ENCODE results near the gene CTNNBL1. TPM values are rescaled to one million over a fixed set of nuclear protein-coding genes. Genes with fewer than 3 reads are reported as not detected.

Gene CTNNBL1
- total and polyA plus RNA-seq, 2 donors (not counting 1 experiment from before 2014, with no cell fraction given), result 31.3 to 39.0 TPM

- Histone ChIP-seq H3K27ac (ENCODE audit: insufficient read depth, low read length) (no peak overlapping the region), H3K4me3 (replicated peaks in 1 of 4; ENCODE audit: control extremely low read depth in 1 of 4, insufficient read depth in 1 of 4, low read depth in 3 of 4, low read length in 4 of 4) (no peak overlapping the region), H4K20me1 (ENCODE audit: control insufficient read depth, extremely low read depth, insufficient read depth, low read length) (no peaks in the 10 kb centered on the region), H2AFZ (ENCODE audit: low read length) (no peak overlapping the region), H3K79me2 (ENCODE audit: control insufficient read depth, insufficient read depth, low read length) (no peaks in the 10 kb centered on the region), H3K9me3 (ENCODE audit: control insufficient read depth, insufficient read depth, low read depth, low read length) (no peaks in the 10 kb centered on the region), H3K36me3 (ENCODE audit: control insufficient read depth, insufficient read depth, low read length) (no peaks in the 10 kb centered on the region), H3K4me1 (ENCODE audit: control insufficient read depth, extremely low read depth, insufficient read depth, low read length) (no peaks in the 10 kb centered on the region), H3K27me3 (ENCODE audit: control insufficient read depth, insufficient read depth, low read length) (peaks cover 3% of the 10 kb centered on the region), H3K4me2 (ENCODE audit: extremely low read depth, insufficient read depth, low read length) (no peak overlapping the region), H3K9ac (ENCODE audit: insufficient read depth, low read length) (no peak overlapping the region)
- no peak for DNase-seq (ENCODE audit: low read depth in 2 of 2)
- TF ChIP-seq EZH2 (IDR thresholded peaks at IDR 0.05; ENCODE audit: low read length, missing control alignments), result no peak
- TF ChIP-seq CTCF (conservative IDR thresholded peaks at IDR 0.05 in 1 of 2, IDR thresholded peaks at IDR 0.05 in 1 of 2; ENCODE audit: low read depth in 1 of 2, low read length in 2 of 2), result no peak
Observed at GRCh38 chr20:37893566-37894241, 199.9 kb downstream of the CTNNBL1 start.

- H3K9ac ChIP-seq (ENCODE audit: insufficient read depth, low read length), result no peak overlapping the region
- H3K4me3 ChIP-seq (replicated peaks in 1 of 4; ENCODE audit: control extremely low read depth in 1 of 4, insufficient read depth in 1 of 4, low read depth in 3 of 4, low read length in 4 of 4), result no peak overlapping the region
- no peak overlapping the region for H2AFZ ChIP-seq (ENCODE audit: low read length)
- no peak overlapping the region for H3K4me2 ChIP-seq (ENCODE audit: extremely low read depth, insufficient read depth, low read length)
- H3K27ac ChIP-seq (ENCODE audit: insufficient read depth, low read length), result no peak overlapping the region
- no peaks in the 10 kb centered on the region for H4K20me1 ChIP-seq (ENCODE audit: control insufficient read depth, extremely low read depth, insufficient read depth, low read length)
- H3K9me3 ChIP-seq (ENCODE audit: control insufficient read depth, insufficient read depth, low read depth, low read length), result no peaks in the 10 kb centered on the region
- peaks cover 4% of the 10 kb centered on the region for H3K27me3 ChIP-seq (ENCODE audit: control insufficient read depth, insufficient read depth, low read length)
- no peaks in the 10 kb centered on the region for H3K79me2 ChIP-seq (ENCODE audit: control insufficient read depth, insufficient read depth, low read length)
- no peak for DNase-seq (ENCODE audit: low read depth in 2 of 2)
- no peak for TF ChIP-seq CTCF (conservative IDR thresholded peaks at IDR 0.05 in 1 of 2, IDR thresholded peaks at IDR 0.05 in 1 of 2; ENCODE audit: low read depth in 1 of 2, low read length in 2 of 2)
- no peak for TF ChIP-seq EZH2 (IDR thresholded peaks at IDR 0.05; ENCODE audit: low read length, missing control alignments)
- H3K36me3 ChIP-seq (ENCODE audit: control insufficient read depth, insufficient read depth, low read length), result no peaks in the 10 kb centered on the region
- no peaks in the 10 kb centered on the region for H3K4me1 ChIP-seq (ENCODE audit: control insufficient read depth, extremely low read depth, insufficient read depth, low read length)
Observed at GRCh38 chr20:37894454-37894853, 200.6 kb downstream of the CTNNBL1 start.

- Histone ChIP-seq H3K27me3 (ENCODE audit: control insufficient read depth, insufficient read depth, low read length) (peaks cover 11% of the 10 kb centered on the region), H3K4me1 (ENCODE audit: control insufficient read depth, extremely low read depth, insufficient read depth, low read length) (no peaks in the 10 kb centered on the region), H3K36me3 (ENCODE audit: control insufficient read depth, insufficient read depth, low read length) (no peaks in the 10 kb centered on the region), H3K4me2 (ENCODE audit: extremely low read depth, insufficient read depth, low read length) (no peak overlapping the region), H4K20me1 (ENCODE audit: control insufficient read depth, extremely low read depth, insufficient read depth, low read length) (no peaks in the 10 kb centered on the region), H2AFZ (ENCODE audit: low read length) (no peak overlapping the region), H3K4me3 (replicated peaks in 1 of 4; ENCODE audit: control extremely low read depth in 1 of 4, insufficient read depth in 1 of 4, low read depth in 3 of 4, low read length in 4 of 4) (no peak overlapping the region), H3K9me3 (ENCODE audit: control insufficient read depth, insufficient read depth, low read depth, low read length) (no peaks in the 10 kb centered on the region), H3K79me2 (ENCODE audit: control insufficient read depth, insufficient read depth, low read length) (no peaks in the 10 kb centered on the region), H3K27ac (ENCODE audit: insufficient read depth, low read length) (no peak overlapping the region), H3K9ac (ENCODE audit: insufficient read depth, low read length) (no peak overlapping the region)
- TF ChIP-seq CTCF (conservative IDR thresholded peaks at IDR 0.05 in 1 of 2, IDR thresholded peaks at IDR 0.05 in 1 of 2; ENCODE audit: low read depth in 1 of 2, low read length in 2 of 2), result no peak
- no peak for TF ChIP-seq EZH2 (IDR thresholded peaks at IDR 0.05; ENCODE audit: low read length, missing control alignments)
- no peak for DNase-seq (ENCODE audit: low read depth in 2 of 2)
Observed at GRCh38 chr20:37895166-37895565, 201.3 kb downstream of the CTNNBL1 start.
